ENCODE measurements around the gene KIAA1614. TPM values are rescaled to one million over a fixed set of nuclear protein-coding genes. Genes with fewer than 3 reads are reported as not detected.

KIAA1614 gene
- polyA plus RNA-seq, 1 donor (not counting 4 experiments of a cell fraction or from before 2014, with no cell fraction given): 0.03 TPM

- Histone ChIP-seq H3K27me3 (ENCODE audit: control insufficient read depth, extremely low read depth, insufficient read depth, low read length) (no peaks in the 10 kb centered on the region), H3K27ac (ENCODE audit: control insufficient read depth, insufficient read depth, low read length) (no peak overlapping the region), H3K4me3 (ENCODE audit: control insufficient read depth in 2 of 3, extremely low read depth in 1 of 3, insufficient read depth in 2 of 3, low read depth in 1 of 3, low read length in 3 of 3) (no peak overlapping the region), H2AFZ (ENCODE audit: control insufficient read depth, low read length) (no peak overlapping the region), H3K36me3 (ENCODE audit: control insufficient read depth in 2 of 2, extremely low read depth in 1 of 2, insufficient read depth in 2 of 2, low read length in 2 of 2) (peaks cover 4 to 8% of the 10 kb centered on the region in 2 experiments), H4K20me1 (ENCODE audit: control insufficient read depth, extremely low read depth, insufficient read depth, low read length) (no peaks in the 10 kb centered on the region), H3K9ac (ENCODE audit: control insufficient read depth, extremely low read depth, insufficient read depth, low read length) (no peak overlapping the region), H3K9me3 (ENCODE audit: control insufficient read depth, low read depth, low read length) (peaks cover 13% of the 10 kb centered on the region), H3K79me2 (ENCODE audit: control insufficient read depth, insufficient read depth, low read length) (no peaks in the 10 kb centered on the region), H3K4me2 (ENCODE audit: control insufficient read depth, extremely low read depth, insufficient read depth, low read depth, low read length) (no peak overlapping the region), H3K9me1 (ENCODE audit: control insufficient read depth, extremely low read depth, insufficient read depth, low read length) (no peaks in the 10 kb centered on the region), H3K4me1 (ENCODE audit: control insufficient read depth, extremely low read depth, insufficient read depth, low read length) (peaks cover 11% of the 10 kb centered on the region)
- TF ChIP-seq CTCF (optimal IDR thresholded peaks at IDR 0.05 in 1 of 3, IDR thresholded peaks at IDR 0.05 in 1 of 3, conservative IDR thresholded peaks at IDR 0.05 in 1 of 3; ENCODE audit: extremely low read depth in 1 of 3, insufficient read depth in 2 of 3, low read length in 3 of 3) (no peak), EZH2 (IDR thresholded peaks at IDR 0.05; ENCODE audit: low read length) (no peak)
- FAIRE-seq (no peak), DNase-seq (ENCODE audit: low read depth, low spot score) (no peak)
- dilution Hi-C loops (cut with MboI; ENCODE audit: extremely low pct_ligation_motif_present, low sequenced_read_pairs): no loop called here
Observed at GRCh38 chr1:180948641-180949615, 36.2 kb downstream of the KIAA1614 start.

GRCh38 chr1:180949616-180950000, 36.9 kb downstream of the KIAA1614 start:
- DNase-seq (ENCODE audit: low read depth, low spot score): no peak
- H4K20me1 ChIP-seq (ENCODE audit: control insufficient read depth, extremely low read depth, insufficient read depth, low read length): no peaks in the 10 kb centered on the region
- dilution Hi-C loops (cut with MboI; ENCODE audit: extremely low pct_ligation_motif_present, low sequenced_read_pairs): no loop called here
- H3K4me3 ChIP-seq (ENCODE audit: control insufficient read depth in 2 of 3, extremely low read depth in 1 of 3, insufficient read depth in 2 of 3, low read depth in 1 of 3, low read length in 3 of 3): no peak overlapping the region
- H3K4me1 ChIP-seq (ENCODE audit: control insufficient read depth, extremely low read depth, insufficient read depth, low read length): peaks cover 14% of the 10 kb centered on the region
- H3K9ac ChIP-seq (ENCODE audit: control insufficient read depth, extremely low read depth, insufficient read depth, low read length): no peak overlapping the region
- no peak overlapping the region for H3K27ac ChIP-seq (ENCODE audit: control insufficient read depth, insufficient read depth, low read length)
- no peaks in the 10 kb centered on the region for H3K9me1 ChIP-seq (ENCODE audit: control insufficient read depth, extremely low read depth, insufficient read depth, low read length)
- TF ChIP-seq EZH2 (IDR thresholded peaks at IDR 0.05; ENCODE audit: low read length): no peak
- no peak for TF ChIP-seq CTCF (optimal IDR thresholded peaks at IDR 0.05 in 1 of 3, IDR thresholded peaks at IDR 0.05 in 1 of 3, conservative IDR thresholded peaks at IDR 0.05 in 1 of 3; ENCODE audit: extremely low read depth in 1 of 3, insufficient read depth in 2 of 3, low read length in 3 of 3)
- no peak for FAIRE-seq
- H3K36me3 ChIP-seq (ENCODE audit: control insufficient read depth in 2 of 2, extremely low read depth in 1 of 2, insufficient read depth in 2 of 2, low read length in 2 of 2): peaks cover 4 to 8% of the 10 kb centered on the region in 2 experiments
- no peaks in the 10 kb centered on the region for H3K79me2 ChIP-seq (ENCODE audit: control insufficient read depth, insufficient read depth, low read length)
- no peaks in the 10 kb centered on the region for H3K27me3 ChIP-seq (ENCODE audit: control insufficient read depth, extremely low read depth, insufficient read depth, low read length)
- peaks cover 13% of the 10 kb centered on the region for H3K9me3 ChIP-seq (ENCODE audit: control insufficient read depth, low read depth, low read length)
- H3K4me2 ChIP-seq (ENCODE audit: control insufficient read depth, extremely low read depth, insufficient read depth, low read depth, low read length): no peak overlapping the region
- no peak overlapping the region for H2AFZ ChIP-seq (ENCODE audit: control insufficient read depth, low read length)
